ENCODE results near the gene CHSY1.

Gene CHSY1

DNA sequence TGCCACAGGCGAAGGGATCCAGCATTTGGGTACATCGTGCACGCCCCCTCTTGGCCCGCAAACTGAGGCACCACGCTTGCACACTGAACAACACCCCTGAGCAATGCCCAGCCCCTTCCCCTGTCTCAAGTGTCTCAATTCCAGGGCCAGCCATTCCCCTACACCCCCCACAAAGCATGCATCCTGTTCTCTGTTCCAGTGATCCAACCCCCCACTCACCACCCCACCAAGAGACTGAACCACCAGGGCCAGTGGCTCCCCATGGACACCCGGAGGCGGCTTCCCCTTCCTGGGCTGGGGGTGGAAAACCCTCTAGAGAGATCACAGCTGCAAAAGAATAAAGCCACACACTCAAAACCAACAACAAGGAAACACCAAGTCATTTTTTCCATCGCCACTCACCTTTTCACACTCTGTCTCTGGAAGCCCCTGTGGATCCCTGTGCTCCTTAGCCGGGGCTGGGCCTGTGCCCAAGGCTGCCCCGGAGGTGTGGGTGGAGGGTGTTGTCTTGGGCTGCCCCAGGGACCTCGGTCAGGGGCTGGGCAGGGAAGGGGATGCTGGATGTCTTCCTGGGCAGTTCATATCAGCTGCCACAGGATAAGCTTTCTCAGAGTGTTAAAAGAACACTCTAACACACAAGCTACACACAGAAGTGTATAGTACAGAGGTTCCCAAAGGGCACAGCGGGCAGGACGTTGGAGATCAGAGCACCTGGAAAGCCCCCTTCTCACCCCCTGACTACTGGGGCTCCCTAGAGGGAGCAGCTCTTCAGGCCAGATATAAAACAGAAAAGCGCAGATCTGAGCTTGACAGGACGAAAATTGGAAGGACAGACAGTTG is 92.5 kb downstream of the CHSY1 start:
- no peak overlapping the region for H3K27ac ChIP-seq
- TF ChIP-seq, protein P1, sequence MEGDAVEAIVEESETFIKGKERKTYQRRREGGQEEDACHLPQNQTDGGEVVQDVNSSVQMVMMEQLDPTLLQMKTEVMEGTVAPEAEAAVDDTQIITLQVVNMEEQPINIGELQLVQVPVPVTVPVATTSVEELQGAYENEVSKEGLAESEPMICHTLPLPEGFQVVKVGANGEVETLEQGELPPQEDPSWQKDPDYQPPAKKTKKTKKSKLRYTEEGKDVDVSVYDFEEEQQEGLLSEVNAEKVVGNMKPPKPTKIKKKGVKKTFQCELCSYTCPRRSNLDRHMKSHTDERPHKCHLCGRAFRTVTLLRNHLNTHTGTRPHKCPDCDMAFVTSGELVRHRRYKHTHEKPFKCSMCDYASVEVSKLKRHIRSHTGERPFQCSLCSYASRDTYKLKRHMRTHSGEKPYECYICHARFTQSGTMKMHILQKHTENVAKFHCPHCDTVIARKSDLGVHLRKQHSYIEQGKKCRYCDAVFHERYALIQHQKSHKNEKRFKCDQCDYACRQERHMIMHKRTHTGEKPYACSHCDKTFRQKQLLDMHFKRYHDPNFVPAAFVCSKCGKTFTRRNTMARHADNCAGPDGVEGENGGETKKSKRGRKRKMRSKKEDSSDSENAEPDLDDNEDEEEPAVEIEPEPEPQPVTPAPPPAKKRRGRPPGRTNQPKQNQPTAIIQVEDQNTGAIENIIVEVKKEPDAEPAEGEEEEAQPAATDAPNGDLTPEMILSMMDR (conservative IDR thresholded peaks at IDR 0.05): no peak
- no peak for TF ChIP-seq ZFX (IDR thresholded peaks at IDR 0.05)

DNA sequence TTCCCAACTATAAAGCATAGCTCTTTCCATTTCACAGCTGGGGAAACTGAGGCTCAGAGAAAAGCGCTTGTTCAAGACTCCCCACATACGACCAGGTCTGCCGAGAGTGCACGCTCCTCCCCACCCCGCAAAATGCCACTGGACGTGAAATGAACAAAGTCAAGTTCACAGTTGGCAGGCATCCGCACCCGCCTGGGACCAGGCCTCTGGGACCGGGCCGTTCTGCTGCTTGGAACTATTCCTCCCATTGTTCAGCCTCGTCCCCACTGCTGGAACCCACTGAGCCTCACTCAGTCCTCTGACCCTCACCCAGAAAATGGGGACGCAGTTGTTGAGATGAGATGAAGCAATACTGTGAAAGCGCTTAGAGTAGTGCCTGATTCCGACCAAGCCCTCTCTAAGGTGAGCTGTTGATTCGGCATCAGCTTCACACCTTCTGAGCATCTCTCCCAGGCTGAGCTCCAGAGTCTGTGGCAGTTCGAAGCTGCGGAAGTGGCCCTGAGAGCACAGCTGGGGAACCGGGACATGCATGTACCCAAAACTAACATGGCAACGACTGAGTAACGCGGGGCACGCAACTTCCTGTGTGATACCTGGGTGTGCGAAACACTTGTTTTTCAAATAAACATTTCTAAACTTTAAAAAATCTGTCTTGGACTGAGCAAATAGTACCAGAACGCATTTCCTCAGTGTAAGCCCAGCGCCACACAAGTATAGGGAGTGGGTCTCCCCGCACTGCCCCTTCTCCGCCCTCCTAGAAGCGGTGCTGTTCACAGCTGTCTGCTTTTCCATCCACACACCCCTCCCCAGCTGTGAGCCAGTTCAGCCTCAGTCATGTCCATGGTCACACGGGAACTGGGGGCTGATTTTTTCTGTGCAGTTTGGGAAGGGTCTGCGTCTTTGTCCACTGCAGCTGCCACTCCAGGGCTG is 93.4 kb downstream of the CHSY1 start:
- no peak overlapping the region for H3K27ac ChIP-seq
- TF ChIP-seq, protein P1 (conservative IDR thresholded peaks at IDR 0.05): no peak
- no peak for TF ChIP-seq ZFX (IDR thresholded peaks at IDR 0.05)

DNA sequence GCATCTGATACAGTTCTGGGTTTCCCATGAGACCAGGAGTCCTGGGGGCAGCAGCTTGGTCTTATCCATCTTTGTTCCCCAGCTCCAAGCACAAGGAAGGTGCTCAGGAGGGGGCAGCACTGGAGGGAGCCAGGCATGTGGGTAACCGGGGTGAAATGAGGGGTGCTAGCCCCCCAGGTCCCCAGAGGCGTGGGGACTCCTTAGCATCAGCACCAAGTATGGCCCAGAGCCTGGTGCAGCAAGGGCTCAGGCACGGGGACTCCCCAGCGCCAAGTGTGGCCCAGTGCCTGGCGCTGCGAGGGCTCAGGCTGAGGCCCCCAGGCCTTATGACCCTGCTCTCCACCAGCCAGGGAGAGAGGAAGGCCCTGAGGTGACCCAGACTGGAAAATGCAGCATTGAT is 94.1 kb downstream of the CHSY1 start:
- TF ChIP-seq, protein P1 (conservative IDR thresholded peaks at IDR 0.05): no peak
- TF ChIP-seq ZFX (IDR thresholded peaks at IDR 0.05): no peak
- no peak overlapping the region for H3K27ac ChIP-seq

DNA sequence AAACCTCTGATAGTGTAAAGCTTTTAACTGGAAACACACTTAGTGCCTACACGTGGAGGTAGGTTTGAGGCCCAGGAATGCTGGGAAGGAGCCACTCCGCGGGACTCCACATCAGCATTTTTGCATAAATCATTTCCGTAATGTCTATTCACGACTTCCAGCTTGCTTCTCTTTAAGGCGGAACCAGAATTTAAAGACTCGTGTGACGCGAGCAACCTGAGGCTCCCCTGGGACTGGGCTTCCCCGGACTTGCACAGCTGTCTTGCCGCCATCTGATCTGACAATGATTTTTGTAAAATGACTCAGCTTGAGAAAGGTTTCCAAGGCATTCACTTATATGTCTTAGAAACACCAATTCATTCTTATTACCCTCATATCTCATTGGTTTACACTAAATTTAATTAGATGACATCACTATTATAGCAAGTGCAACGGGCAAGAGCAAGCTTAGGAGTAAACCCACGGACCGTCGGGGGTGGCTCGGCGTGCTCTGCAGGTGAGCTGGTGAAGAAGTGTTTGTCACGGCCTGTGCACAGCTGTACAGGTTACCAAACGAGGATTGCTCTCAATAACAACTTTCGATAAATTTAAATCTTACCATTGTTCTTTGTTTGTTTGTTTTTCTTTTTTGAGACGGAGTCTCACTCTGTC is 95.2 kb downstream of the CHSY1 start:
- TF ChIP-seq, protein P1 (conservative IDR thresholded peaks at IDR 0.05): no peak
- TF ChIP-seq ZFX (IDR thresholded peaks at IDR 0.05): no peak
- H3K27ac ChIP-seq: no peak overlapping the region

DNA sequence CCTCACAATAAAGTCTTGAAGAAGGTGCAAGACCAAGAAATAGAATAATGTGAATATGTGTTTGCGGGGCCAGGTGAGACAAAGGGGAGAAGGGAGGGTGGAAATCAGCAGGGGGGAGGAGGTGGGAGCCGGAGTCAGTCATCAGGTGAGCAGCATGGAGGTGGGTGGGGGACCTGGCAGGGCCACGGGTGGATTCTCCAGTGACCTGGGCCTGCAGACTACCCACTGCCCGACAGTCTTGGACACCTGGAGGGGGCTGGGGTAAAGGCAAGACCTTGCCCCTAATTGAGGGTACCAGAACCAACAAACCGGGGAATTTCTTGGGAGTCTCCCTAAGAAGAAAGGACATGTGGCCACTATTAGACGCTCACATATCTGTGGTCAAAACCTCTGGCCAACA is 95.8 kb downstream of the CHSY1 start:
- TF ChIP-seq, protein P1 (conservative IDR thresholded peaks at IDR 0.05): no peak
- TF ChIP-seq ZFX (IDR thresholded peaks at IDR 0.05): no peak
- H3K27ac ChIP-seq: no peak overlapping the region

DNA sequence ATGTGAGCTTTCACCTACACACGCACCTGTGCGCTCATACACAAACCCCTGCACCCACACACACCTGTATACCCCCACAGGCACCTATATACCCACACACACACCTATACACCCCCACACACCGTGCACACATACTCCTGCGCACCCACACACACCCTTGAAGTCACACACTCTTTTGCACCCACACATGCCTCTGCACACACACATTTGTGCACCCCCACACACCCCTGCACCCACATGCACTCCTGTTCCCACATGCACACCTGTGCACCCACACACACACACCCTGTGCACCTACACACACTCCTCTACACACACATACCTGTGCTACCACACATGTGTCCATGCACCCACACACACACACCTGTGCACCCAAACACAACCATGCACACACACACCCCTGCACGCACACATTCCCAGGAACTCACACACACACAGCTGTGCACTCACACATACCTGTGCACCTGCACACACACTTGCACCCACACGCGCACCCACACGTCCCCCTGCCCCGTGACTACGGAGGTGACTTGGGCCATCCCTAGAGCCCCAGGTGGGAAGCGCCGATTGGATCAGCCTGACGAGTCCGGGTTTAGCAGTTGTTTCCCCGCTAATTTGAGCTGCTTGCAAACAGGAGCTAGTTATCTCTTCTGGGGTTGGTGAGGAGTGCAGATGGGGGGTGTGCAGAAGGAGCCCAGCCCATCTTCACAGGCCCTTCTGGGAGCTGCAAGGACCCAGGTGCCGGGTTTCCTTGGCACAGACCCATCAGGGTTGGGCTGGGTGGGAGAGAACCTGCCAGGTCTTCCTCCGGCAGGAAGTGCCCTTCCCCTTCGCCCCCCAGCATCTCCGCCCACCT is 97.8 kb downstream of the CHSY1 start:
- H3K27ac ChIP-seq: no peak overlapping the region
- TF ChIP-seq, protein P1 (conservative IDR thresholded peaks at IDR 0.05): no peak
- TF ChIP-seq ZFX (IDR thresholded peaks at IDR 0.05): no peak
